HG02870 (cell line): ENCODE measurements around the gene C1orf226.

ENCODE experiments used
- ATAC-seq: cut with Tn5 transposase; IDR thresholded peaks from one replicate; pipeline ENCODE4 v1.9.1; 2021; ENCODE audit warnings: mild to moderate bottlenecking, moderate library complexity; ENCODE audit not compliant: unreplicated experiment

The C1orf226 gene

DNA sequence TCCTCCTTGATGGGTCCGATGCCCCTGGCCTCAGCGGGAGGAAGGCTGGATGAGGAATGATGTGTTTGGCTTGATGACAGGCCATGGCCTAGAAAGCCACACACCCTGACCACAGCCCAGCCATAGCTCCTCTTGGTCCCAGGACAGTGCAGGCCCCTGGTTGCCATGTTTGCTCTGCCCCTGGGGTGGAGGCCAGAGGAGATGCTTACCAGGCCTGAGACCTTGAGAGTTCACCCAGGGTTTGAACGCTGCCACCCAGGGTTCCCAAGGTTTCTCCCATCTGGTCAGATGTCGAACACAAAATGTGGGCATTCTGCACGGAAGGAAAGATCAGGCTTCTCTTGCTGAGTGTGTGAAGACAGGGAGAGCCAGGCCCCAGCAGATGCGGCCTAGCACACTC is 2.6 kb downstream of the C1orf226 start:
- no peak for ATAC-seq

DNA sequence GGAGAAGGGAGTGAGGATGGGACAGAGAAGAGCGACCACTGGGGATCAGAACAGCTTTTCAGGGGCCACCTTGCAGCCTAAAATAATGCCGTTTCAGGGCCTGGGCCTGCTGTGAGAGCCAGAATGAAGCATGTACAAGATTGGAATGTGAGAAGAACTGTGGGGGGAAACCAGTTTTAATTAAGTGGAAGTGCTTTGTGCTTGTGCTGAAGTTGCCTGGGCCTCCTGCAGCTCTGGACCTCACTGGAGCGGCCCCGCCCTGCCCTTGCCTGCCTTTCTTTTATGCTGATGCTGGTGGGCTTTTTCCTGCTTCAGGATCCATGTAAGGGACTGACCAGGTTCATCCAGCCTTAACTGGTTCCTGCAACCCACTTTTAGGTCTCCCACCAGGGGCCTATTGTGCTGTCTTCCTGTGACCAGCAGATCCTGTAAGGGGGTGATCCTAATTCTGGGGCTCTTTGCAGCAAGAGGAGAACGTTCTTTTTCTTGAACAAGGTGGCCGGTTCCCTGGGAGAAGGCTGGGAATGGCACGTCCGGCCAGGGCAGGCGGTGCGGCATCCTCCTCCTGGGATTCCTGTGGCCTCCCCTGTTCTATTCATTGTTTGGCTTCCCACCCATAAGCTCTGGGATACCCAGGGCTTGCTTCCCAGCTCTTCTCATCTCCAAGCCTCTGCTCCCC is 3.2 kb downstream of the C1orf226 start:
- no peak for ATAC-seq

DNA sequence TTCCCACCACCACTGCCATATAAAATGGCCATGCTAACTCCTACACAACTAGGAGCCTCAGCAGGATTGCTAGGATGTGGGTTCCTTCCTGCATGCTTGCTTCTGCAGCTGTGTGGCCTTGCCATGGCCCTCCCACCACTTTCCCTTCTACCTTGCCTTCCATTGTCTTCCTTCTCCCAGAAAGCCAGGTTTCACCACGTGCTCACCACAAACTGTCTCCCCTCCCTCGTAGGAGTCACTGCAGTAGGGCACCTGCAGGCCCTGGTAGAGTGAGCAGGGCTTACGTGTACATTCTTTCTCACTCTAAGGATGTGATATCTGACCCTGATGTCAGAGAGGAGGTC is 3.7 kb downstream of the C1orf226 start:
- no peak for ATAC-seq

DNA sequence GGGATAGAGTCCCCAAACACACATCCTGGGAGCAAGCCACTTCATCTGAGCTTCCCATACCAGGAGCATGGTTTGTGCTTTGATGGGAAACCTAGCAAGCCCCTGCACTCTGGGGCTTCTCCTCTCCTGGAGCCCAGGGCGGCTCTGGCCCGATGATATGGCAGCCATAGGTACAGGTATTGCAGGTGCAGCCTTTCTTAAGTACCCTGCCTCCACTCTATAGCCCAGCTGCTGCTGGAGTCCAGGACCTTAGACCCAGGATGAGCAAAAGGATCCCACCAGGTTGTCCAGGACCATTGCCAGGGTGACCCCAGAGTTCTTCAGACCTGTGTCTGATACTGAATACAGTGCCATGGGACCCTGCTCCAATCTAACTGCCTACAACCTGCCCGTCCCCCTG is 4.2 kb downstream of the C1orf226 start:
- no peak for ATAC-seq

DNA sequence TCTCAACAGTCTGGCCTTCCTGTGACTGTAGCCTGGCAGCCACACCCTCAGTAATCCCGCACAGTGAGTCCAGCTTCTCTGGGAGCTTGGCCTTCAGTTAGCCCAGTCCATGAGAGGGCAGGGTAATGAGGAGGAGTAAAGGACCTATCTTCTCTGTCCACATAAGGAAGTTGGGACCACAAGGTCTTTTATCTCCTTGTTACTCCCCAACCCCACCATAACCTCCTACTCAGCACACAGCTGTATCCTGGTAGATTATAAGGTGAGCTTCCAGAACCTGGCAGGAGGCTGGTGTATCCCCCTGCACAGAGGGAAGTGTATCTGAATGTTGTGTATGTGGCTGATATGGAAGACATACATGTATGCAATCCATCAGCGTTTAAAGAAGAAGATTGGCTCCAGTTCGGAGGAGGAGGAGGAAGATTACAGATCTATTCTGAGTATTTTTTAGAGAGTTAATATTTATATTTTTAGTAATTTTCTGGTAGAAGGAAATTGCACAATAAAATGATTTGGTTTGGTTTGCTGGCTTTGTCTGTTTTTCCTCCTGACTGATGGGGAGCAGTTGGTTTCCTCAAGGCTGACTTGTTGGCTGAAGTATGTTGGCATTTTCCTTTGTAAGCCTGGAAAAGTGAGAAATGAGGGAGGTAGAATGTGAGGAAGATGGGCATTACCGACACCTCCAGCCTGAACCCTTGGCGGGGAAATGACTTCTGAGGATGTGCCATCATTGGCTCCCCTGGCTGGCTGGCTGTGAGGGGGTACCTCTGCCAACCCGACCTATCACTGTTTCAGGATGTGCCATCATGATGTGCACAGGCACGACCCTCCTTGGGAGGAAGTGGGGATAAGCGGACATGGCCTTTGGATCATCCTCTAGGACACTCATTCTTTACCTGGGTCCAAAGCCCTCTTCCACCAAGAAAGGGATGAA is 5.0 kb downstream of the C1orf226 start:
- no peak for ATAC-seq

DNA sequence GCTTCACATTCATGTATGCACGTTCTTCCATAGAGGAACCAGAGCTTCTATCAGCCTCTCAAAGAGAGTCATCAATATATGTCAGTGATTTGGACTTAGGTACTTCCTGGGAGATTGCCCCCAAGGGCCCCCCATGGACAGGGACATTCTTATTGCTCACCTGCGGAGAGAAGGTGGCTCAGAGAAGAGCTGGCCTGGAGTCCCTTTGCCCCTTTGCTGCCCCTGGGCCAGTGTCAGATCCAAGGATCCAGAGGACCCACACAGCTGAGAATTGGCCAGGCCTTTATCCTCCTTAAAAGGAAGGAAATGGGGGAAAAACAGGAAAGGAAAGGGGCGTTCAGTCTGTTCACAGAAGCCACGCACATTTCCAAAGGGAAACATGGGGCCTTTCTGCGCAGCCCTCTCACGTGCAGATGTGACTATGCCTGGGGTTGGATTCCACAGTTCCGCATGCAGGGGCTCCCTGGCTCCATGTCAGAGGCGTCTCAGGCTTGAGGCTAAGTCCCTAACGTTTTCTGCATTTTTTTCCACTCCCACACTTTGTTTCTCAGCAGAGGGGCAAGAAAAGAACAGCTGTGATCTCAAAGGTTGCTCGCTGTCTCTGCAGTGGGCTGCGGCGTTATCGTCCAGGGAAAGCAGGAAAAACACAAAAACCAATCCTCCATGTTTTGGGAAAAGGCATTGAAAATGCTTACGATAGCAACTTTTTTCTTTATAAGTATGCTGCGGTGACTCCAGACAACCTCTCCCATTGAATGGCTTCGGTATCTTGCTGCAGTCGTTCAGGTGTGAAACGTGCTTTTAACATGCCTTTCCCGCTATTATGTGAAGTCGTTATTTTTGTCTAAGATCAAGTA is 5.9 kb downstream of the C1orf226 start:
- no peak for ATAC-seq

DNA sequence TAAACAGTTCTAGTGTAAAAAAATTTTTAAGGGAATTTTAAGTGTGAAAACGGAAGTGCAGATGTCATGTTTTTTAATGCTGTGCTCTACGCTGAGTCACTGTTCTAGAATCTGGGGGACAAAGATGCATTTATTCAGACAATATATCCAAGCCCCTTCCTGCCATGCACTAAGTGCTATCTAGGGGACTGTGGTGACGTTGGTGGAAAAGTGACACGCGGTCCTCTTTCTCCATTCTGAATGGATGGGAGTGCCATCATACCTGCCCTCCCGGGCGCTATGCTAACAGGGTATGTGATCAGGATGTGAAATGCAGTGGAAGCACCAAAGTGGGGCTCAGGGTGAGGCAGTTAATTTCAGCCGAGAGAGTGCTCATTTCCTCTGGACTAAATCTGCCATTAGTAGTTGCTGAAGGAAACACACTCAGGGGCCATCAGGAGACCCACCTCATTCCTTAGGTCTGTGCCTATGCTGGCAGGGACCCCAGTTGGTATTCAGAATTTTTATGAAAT is 6.6 kb downstream of the C1orf226 start:
- ATAC-seq = no peak

DNA sequence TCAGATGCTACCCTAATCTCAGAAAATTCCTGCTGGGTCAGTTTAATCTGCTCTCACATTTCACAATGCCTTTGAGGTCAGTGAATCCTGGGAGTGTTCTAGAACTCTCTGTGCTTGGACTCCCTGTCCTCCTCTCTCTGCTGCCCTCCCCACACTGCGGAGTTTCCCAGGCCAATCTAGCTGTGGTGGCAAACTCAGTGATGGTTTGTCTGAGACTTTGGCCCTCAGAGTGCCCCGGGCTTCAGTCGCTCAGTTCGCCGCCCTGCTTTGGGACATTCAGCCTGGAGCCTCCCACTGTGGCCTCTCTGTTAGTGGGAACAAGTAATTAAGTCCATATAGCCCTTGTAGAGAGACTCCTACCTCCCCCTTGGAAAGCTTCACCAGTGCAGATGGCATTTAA is 7.1 kb downstream of the C1orf226 start:
- ATAC-seq = no peak

DNA sequence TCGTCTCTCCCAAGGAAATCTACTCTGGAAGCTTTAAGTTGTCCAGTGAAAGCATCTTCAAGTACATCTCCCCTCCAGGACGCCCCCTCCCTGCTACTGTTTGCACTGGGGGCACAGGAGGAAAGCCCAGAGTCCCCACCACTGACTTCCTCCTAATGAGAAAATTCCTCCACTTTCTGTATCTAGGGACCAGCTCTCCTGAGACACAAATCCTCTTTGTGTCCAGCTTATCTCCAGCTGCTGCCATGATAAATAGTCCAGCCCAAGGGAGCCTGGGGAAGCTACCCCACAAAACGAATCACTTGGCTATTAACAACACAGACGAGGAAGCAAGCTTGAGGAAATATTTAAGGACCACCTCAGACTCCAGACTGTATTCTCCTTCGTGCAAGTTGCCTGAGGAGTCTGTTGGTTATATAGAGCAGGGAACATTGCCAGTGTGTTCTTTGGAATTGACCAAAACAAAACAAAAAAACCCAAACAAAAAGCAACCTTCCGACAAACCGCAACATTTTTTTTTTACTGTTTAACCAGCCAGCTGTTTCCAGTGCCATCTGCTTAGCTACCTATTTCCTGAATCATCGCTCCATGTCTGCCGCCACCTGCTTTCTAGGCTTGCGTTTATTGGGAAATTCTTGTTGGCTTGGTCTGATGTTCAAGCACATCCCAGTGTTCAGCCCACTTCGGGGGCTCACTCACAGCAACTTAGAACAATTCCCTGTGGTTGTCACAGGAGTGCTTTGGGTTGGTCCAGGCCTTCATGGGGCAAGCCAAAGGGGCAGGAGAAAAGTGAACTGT is 7.7 kb downstream of the C1orf226 start:
- no peak for ATAC-seq

DNA sequence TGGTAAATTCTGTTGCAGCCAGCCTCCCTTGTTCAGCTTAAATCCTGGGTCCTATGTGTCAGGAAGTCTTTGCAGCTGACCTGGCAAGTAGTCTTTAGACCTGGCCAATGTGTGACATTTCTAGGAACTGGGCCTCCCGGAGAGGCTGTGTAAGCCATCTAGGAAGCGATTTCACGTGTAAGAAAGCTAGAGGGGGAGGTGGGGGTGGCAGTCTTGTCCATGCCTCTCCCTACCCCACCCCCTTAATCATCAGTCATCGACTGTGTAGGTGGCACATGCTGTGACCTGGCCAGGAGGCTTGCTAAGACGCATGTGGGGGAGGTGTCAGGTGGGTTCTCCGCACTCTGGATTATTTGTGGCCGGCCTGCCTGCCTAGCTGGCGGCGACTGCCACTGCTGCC is 8.4 kb downstream of the C1orf226 start:
- no peak for ATAC-seq

DNA sequence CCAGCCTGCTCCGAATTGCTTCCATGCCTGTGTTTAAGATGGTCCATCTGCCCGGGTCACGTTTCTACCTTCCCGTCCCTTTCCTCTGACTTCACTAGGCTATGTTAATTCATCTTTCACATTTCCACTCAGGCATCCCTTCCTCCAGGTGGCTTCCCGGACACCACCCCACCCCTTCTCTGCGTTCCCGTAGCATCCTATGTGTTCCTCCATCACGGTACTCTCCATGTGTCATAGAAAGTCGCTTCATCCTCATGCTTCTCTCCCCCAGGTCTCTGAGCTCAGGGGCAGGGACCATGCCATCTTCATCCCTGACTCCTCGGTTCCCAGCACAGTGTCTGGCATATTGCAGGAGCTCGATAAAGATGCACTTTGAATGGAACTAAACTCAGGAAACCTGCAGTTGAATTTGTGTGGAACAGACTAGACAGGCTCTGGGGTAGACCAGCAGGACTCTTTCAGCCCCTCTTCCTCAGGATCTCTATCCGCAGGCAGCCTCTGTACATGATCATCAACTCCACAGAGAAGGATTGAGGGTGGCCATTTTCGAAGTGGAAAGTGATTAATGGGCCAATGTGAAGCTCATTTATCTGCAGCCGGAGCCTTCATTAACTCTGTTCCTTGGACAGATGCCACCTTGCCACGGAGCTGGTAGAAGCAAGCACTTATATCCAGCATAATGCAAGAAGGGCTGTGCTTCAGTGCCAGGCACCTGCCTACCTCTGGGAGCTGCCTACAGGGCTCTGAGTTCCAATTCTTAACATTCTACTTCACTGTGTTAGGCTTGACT is 9.1 kb downstream of the C1orf226 start:
- ATAC-seq = no peak

DNA sequence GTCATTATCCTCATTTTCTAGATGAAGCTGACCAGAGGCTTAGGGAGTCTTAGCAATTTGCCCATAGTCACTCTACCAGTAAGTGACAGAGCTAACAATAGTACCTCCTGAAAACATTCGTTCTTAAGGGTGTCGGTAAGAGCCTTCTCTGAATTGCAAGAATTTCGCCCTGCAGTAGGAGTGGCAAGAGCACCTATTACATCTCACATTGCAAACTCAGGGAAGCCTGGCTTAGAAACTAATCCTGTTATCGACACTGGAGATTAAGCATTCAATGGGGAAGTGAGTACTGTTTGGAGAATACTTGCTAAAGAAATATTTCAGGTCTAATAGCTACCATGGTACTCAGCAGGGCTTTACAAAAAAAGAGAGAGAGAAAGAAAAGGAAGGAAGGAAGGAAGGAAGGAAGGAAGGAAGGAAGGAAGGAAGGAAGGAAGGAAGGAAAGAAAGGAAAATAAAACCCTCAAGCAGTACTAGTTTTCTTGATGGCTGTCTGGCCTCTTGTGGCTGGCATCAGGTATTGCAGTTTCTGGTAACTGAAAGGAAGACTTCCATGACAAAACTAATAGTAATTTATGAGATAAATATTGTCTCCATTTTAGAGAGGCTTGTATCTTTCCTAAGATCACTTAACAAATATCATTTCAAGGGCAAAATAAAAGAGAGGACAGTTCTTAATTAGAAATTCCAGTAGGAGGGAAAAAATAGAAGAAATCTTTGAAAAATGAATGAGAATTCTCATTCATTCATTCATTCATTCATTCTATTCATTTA is 10.4 kb downstream of the C1orf226 start:
- ATAC-seq = no peak

DNA sequence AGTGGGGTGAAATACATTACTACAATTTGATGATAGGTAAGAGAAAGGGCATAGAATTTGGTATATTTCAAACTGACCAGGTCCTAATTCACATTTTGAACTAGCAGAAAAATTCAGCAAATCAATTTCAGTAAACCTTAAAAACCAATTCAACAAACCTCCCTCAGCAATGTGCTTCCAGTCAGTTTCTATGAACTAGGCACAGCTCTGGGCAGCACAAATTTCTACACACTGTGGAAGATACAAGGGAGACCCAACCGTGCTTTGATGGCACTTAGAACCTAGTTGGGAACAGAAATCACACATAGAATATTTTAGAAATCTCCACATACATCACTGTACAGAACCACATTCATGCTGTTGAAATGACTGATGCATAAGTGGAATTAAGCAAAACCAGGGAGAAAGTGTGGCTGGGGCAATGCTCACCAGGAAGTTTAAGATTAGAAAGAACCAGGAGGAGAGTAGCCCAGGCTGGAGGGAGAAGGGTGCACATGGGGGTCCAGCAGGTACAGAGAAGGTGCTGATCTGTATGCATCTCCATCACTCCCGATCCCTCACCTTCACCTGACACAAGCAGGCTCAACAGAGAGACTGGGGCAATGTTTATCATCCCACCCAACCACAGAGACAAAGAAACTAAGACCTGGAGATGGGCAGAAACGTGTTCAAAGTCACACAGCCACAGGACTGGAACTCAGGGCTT is 14.8 kb downstream of the C1orf226 start:
- no peak for ATAC-seq

DNA sequence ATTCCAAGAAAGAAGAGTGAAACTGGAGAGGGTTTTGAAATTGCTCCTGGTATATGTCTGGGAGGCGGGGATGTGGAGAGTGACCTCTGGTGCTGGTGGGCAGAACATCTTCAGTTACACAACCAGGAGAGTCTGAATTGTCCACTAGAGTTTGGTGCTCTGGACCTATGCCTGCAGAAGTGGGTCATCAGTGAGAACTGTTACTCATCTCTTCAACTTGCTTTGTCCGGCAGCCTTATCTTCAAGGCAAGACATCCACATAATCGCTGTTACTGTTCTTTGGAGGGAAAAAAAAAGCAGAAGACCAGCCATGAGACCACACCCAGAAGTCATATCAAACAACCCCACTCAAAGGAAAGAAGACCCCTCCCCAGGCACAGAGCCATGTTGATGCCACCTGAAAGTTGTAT is 15.5 kb downstream of the C1orf226 start:
- ATAC-seq = no peak

DNA sequence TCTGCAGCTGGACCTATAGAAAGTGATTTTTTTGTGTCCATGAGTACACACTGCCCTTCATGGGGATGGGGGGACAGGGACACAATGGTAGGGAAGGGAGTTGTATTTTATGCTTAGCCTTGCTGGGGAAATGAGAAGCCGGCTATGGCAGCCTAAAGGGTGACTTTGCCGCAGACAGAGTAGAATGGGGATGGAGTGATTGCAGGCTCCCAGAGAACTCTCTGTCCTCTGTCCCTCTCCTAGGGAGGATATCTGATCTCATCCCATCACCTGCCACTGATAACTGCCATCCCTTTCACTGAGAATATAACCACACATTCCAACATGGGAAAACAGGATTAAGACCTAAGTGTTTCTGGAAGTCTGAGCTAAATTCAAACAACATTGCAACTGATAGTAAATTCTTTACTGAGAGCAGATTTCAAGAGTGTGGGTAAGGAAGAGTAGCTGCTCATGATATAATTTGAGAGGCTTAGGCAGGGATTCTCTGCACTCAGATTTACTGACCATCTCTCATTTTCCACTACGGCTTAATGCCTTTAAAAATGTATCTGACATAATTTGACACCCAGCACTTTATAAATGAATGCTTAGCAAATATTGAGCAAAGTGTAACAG is 16.5 kb downstream of the C1orf226 start:
- no peak for ATAC-seq

DNA sequence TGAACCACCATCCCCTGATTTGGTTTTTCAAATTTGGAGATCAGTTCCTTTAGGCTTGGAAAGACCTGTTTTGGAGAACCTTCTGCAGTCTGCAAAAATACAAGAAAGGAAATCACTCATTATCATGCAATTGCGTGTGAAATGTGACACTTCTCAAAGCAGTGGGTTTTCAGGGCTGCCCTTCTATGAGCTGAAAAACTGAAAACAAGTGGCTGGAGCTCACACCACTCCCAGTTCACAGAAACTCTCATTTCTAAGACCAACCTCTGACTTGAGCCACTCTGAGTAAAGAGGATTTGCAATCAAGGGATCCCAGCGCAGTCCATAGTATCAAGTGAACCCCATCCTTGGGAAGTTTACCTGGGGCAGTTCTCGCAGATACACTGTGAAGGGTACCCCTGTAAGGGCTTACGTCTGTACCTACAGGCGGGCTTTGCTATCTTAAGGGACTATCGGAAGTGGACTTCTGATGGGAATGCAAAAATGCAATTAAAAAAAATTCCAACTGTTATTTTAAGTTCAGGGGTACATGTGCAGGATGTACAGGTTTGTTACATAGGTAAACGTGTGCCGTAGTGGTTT is 17.6 kb downstream of the C1orf226 start:
- no peak for ATAC-seq

DNA sequence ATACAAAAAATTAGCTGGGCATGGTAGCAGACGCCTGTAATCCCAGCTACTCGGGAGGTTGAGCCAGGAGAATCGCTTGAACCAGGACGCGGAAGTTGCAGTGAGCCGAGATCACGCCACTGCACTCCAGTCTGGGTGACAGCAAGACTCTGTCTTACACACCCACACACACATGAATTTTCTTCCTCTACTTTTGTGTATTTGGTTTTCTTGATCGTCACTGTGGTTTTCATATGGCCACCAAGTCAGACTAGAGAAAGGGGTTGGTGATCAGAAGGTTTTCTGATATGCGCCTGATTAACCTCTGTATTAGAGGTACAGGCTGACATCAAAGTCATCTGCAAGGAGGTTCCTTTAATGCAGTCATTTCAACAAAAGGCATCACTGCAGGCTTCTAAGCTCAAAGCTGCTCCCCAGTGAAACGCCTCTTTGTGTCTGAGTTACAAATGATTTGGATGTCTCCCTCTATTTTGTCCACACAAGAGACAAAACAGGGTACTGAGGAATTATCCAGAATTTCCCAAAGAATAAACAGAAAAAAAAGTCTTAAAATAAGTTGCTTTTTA is 19.3 kb downstream of the C1orf226 start:
- ATAC-seq = no peak
